Stimulated activated naive CD4-positive, alpha-beta T cell (primary cell): ENCODE data around the gene MARVELD1.

Experiments
- DNase-seq, 6 experiments: peaks; one replicate each; lab custom pipeline; 2025; lab: John Stamatoyannopoulos, UW

The MARVELD1 gene

DNA sequence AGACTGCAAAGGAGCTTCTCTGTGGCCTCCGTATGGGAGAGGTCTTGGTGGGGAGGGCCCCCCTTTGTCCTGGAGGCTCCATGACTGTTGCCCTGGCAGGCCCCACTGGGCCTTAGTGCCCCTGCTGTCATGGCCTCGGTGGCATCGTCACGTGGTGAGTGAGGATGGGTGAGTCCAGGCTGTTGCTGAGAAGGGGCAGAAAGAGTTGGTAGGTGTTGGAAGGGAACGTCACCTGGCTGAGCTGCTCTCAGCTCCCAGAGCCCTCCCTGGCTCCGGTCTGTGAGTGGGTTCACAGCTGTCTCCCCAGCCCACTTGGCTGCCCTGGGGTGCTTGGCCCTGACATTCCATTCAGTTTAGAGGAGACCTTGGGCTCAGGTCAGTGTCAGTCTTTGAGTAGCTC is 42.2 kb downstream of the MARVELD1 start:
- DNase-seq: no peak

DNA sequence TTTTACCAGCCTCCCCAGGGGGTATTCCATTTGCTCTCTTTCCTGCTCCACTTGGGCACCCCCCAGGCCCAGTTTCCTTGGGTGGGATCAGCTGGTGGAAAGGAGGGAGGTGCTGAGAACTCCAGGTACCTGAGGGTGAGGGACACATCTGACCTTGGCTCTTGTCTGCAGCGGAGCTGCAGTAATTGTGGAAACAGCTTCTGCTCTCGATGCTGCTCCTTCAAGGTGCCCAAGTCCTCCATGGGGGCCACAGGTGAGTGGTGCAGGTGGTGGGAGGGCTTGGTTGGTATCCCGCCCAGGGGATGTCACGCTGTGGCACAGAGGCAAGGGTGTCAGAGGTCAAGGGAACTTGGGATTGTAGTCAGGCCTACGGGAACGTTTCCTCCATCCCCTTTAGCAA is 43.9 kb downstream of the MARVELD1 start:
- no peak for DNase-seq

DNA sequence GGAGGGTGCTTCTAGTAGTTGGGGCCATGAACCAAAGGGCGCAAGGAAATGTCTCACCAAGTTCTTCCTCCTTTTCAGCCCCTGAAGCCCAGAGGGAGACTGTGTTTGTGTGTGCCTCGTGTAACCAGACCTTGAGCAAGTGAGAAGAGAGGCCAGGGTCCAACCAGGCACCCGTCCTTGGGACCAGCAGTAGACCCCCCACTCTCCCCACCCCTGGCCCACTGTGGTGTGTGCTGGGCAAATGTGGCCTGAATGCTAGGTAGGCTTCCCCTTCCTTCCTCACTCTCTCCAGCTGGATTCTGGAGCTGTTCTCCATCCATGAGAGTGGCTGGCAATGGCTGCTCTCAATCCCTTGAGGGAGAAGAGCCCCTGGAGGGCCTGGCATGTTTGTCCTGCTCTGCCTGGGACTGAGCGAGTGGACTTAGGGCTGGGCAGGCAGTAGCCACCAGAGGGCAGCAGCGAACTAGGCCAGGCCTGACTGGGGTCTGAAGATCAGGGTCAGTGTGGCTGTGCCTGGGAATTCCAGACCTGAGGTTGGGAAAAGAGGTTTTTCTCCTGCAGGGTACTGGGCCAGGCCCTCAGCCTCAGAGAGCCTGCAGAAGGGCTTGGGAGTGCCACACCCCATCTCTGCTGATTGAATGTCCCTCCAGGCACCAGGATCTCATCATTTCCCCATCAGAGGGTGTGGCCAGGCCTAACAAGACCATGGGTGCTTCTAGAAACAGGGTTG is 45.8 kb downstream of the MARVELD1 start:
- peak; percentile 5 to 56 (median 18) for DNase-seq

DNA sequence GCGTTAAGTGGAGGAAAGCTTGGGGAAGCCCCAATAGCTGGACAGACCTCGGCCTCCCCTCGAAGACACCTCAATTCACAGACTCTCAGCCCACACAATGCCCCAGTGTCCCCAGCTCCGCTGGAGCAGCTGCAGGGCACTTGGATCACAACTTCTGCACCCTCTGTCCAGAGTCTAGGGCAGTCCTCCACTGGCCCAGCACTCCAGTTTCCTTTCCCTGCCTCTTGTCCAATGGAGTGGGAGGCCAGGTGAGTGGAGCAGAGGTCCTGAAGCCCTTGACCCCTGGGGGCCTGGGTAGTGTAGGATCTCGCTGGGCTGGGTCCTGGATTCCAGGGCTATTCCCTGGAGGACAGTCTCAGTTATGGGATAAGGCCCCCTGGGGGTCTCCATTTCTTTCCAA is 46.4 kb downstream of the MARVELD1 start:
- no peak for DNase-seq

DNA sequence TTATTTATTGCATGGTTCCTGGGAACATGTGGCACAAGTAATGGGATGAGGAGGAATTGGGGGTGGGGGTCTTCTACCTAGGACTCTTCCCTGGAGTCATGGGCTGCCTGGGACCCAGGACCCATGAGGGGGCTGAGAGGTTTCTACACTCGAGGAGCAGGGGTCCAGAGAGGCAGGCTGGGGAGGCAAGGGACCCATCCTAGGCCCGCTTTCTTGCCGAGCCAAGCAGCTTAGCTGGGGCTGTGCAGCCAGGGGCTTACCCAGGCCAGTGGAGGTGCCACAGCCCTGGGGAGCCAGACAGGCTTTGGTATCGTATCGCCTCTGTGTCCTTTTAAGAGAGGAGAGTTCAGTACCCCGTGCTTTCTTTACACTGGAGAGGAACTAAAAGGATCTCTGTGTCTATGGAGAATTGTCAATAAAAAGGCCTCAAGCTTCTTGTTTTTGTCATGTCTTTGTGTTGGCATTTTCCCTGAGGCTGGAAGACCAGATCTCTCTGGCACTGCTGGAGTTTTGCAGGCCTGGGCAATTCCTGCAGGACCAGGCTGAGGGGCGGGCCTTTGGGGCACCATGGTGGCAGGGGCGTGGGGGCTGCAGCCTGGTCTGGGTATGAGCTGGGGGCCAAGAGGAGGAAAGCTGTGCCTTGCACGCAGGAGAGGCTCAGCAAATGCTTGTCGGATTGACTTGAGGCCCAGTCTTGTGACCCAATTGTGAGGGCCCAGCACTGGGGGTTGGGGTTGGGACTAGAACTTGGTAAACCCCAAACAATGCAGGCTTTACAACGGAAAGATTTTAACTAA is 47.1 kb downstream of the MARVELD1 start:
- no peak for DNase-seq

DNA sequence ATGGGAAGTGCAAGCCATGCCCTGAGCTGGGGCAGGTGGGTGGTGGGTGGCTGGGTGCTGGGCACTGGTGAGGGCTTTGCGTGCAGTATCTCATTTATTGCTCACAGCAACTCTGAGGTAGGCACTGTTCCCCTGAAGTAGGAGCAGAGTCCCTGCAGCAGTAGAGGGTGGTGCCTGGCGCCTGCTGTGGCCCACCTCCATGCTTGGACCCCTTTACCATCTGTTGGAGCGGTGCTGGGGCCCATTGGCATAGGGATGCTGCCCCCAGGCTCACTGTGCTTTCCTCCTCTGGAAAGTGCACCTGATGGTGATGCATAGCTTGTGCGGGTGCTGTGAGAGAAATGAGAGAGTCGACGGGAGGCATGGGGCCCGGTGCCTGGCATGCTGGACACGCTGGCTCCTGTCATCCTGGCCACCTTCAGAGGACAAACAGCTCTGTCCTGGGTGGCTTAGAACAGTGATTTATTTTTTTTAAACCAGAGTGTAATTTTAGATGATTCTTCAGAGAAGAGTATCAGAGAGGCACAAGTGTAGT is 47.9 kb downstream of the MARVELD1 start:
- no peak for DNase-seq

DNA sequence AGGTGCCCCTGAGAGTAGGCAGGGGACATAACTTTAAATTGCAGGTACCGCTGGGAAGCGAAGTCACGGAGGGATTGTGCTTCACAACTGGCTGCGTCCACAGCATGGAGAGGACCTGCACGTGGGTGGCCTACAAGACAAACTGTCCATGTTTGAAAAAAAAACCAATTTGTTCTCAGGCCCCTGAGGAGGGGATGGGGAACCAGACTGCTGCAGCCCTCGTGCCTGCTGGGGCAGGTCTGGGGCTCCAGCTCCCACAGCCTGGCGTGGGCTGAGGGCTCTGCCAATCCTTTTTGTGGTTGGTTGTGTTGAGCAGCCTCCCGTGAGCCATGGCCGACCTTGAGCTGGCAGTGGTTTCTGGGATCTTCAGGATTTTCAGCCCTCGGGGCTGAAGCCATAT is 48.5 kb downstream of the MARVELD1 start:
- DNase-seq: no peak

DNA sequence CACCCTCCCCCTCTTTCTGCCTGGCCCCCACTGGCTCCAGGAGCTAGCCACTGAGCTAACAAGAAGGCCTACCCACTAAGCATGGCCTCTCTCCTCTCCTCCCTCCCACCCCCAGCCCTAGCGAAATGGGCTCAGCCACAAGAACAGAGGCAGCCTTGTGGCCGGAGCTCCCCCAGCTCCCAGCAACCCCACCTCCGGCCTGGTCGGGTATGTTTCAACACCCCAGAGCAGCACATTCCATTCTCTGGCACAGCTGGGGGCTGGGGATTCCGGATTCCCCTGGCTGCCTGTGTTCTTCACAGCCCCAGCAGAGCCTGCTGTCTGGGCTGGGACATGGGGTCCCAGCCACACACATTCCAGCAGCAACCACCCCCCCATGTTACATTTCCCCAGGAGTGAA is 49.3 kb downstream of the MARVELD1 start:
- DNase-seq: no peak

DNA sequence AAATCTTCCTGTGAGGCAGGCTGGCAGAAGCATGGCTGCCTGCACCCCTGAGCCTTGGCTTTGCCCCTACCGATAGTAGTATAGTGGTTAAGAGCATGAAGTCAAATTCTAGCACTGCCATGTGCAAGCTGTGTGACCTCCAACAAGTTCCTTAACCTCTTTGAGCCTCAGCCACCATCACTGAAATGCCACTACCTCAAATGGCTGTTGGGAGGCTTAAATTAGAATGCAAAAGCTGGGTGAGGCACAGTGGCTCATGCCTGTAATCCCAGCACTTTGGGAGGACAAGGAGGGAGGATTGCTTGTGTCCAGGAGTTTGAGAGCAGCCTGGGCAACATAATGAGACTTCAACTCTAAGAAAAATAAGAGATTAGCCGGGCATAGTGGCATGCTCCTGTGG is 49.9 kb downstream of the MARVELD1 start:
- DNase-seq: no peak

DNA sequence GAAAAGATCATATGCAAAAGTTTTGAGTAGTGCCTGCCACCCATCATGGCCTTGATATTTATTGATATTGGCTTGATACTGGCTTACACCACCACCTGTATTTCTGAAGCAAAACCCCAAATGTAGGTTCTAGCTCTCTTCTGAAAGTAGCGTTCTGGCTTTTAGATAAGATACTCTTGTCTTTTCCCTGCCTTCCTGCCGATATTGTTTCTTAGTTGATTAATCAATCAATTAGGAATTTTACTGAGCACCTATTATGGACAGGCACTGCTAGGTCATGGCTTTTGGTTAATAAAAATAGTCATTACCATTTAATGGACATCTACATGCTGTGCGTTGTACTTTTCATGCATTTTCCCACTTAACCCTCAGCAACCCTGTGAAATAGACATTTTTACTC is 50.4 kb downstream of the MARVELD1 start:
- DNase-seq: no peak

DNA sequence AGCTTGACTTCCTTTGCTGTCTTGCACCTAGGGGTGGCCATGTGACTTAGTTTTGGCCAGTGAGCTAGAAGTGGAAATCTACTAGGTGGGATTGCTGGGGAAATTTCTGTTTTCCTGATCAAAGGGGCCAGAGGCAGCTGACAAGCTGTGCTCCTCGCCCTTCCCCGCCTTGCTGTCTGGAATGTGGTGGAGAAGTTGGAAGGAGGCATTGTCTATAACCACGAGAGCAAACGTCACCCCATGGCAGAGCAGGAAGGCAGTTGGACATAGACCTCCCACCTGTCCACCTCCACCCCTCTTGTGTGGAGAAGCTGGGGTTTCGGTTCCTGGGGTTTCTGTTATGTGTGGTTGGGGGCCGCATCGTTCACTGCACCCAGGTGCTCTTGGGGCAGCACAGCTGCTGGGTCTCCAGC is 51.0 kb downstream of the MARVELD1 start:
- DNase-seq: no peak

DNA sequence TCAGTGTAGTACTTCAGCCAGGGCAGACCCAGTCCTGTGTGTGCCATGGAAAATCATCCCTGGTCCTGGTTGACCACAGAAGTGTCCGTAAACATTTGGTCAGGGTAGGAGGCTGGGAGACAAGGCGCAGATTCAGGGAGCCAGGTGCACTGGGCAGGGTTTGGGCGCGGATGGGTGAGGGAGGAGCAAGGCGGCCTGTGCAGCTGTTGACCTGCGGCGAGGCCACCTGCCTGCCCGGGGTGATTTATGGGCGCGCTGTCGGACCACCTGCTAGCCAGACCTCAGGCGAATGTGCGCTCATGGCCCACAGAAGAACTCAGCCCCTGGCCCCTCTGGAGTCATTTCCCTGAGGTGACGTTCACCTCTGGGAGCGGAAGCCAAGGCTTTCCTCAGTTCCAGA is 51.7 kb downstream of the MARVELD1 start:
- DNase-seq: no peak

DNA sequence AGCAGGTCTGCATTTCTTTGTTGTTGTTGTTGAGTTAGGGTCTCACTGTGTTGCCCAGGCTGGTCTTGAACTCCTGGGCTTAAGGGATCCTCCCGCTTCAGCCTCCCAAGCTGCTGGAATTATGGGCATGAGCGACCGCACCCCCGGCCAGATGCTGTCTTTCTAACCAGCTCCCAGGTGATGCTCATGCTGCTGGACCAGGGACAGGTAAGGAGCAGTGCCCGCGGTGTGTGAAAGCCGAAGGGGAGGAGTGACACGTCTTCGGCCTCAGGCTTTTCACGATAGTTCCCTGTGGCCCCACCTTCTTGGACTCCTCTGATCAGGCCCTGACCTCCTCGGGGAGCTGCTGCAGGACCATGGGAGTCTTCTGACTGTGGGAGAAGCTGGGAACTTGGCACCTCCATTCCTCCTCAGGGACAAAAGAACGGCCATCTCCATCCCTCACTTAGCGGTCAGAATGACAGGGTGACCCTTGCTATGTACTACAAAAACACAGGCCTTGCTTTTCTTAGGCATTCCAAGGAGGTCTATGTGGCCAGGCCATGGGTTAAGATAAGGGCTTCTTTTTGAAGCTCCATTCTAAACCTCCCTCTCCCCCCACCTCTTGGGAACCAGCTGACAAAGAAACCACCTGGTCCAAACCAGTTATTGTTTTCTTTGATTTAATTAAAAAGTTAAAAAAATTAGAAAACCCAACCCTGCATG is 52.7 kb downstream of the MARVELD1 start:
- DNase-seq: no peak

DNA sequence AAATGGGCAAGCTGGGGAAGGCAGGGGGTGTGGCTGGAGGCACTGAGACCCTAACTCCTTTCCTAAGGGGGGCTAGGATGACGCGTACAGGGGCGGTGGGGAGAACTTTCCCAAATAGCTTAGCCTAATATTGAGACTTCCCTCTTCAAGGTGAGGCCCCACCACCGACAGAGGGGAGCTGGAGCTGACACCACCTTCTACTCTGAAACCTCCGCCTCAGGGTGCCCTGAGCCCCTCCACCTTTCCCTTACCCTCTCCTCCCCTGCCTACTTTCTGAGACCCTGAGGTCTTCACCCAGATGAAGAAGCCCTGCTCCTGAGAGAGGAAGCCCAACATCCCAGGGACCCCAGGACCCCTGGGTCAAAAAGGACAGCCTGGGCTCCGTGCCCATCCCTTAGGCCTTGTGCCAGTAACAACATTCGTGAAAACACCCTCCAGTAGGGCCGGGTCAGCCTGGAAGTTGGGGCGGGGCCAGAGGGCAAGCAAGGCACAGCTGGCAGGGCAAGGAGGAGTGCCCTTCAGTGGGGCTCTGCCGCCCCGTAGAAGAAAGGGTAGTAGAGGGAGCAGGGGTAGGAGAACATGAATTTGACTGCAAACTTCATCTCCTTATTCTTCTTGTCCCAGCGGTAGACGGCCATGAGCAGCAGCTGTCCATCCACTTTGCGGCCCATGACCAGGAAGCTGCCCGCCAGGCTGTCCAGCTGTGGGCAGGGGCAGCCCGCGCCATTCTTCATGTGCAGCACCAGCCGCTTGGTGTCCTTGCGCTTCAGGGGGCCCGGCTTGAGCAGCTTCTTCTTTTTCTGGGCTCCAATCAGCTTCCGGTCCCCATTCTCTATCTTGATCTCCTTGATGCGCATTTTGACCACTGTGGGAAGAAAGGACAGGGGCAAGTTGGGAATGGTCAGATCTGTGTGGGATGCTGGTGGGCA is 53.7 kb downstream of the MARVELD1 start:
- DNase-seq: no peak
